Thyroid gland (tissue), 4 donors: ENCODE data around the gene TRANK1. TPM values are rescaled to one million over a fixed set of nuclear protein-coding genes. Genes with fewer than 3 reads are reported as not detected.

Experiments
- DNase-seq, 2 donors: peaks; one replicate each; pipeline ENCODE4 v3.0.0-alpha.2; 2019
- H3K27ac ChIP-seq, 3 donors: fragments of 200-600 bp; sonication (generic); 1 replicate in 2 of 3; 2 replicates in 1 of 3; pipeline ENCODE4 v1.5.1; 2016 to 2019; ENCODE audit warnings: mild to moderate bottlenecking in 1 of 3, moderate library complexity in 1 of 3
- H3K27me3 ChIP-seq: fragments of 200-600 bp; sonication (generic); one replicate; pipeline ENCODE4 v1.5.1; 2019
- H3K36me3 ChIP-seq, 2 donors: fragments of 200-600 bp; sonication (generic); one replicate each; pipeline ENCODE4 v1.5.1; 2016 to 2019
- H3K4me1 ChIP-seq, 2 donors: fragments of 200-600 bp; sonication (generic); one replicate each; pipeline ENCODE4 v1.5.1; 2017 to 2019
- H3K4me3 ChIP-seq, 3 donors: fragments of 200-600 bp; sonication (generic); replicated peaks in 1 of 3; 1 replicate in 2 of 3; 2 replicates in 1 of 3; pipeline ENCODE4 v1.5.1; 2016; ENCODE audit warnings: mild to moderate bottlenecking in 1 of 3
- H3K9me3 ChIP-seq: fragments of 200-600 bp; sonication (generic); one replicate; pipeline ENCODE4 v1.5.1; 2017
- POLR2A ChIP-seq, 2 donors: fragments of 450-650 bp; IDR thresholded peaks; one replicate each; pipeline ENCODE4 v1.6.1; 2017; ENCODE audit warnings: antibody characterized with exemption in 2 of 2, mild to moderate bottlenecking in 2 of 2, moderate library complexity in 1 of 2
- WGBS, 2 donors: methylation state at CpG; one replicate each; pipeline ENCODE4 v1.1.5; 2017; 5-methylcytosine and 5-hydroxymethylcytosine counted together
- intact Hi-C: fragments of 100-400 bp; cut with DNase I; formaldehyde crosslinking; loops from one replicate; pipeline ENCODE4 v1.15.1; 2023
- total RNA-seq, 4 donors: library from RNA; depleted of rRNA; stranded (reverse); fragments of >200 nt; gene quantifications; one replicate each; pipeline ENCODE4 v1.2.3, GENCODE V29; 2016
- TF ChIP-seq, protein P1 (sequence below), 6 experiments: fragments of 200-600 bp in 3 of 6; fragments of 450-650 bp in 3 of 6; sonication (generic) in 3 of 6; IDR thresholded peaks; one replicate each; pipeline ENCODE4 v1.5.1; 2016 to 2019; ENCODE audit warnings: antibody characterized with exemption in 6 of 6, mild to moderate bottlenecking in 2 of 6, inconsistent platforms in 1 of 6, moderate library complexity in 1 of 6

The TRANK1 gene
- total RNA-seq, 4 donors from 2014 or later, result 11.7 to 26.3 (median 18.5) TPM

GRCh38 chr3:36837089-36837488 lies 107.8 kb downstream of the TRANK1 start:
- intact Hi-C loops, result no loop called here
- WGBS, 2 donors, result 71 to 75% methylated on average over 3 of the region's 3 CpGs

GRCh38 chr3:36833160-36833814 lies 111.6 kb downstream of the TRANK1 start:
- 40 to 69% methylated on average over 9 to 10 of the region's 10 CpGs for WGBS, 2 donors
- no peaks in the 10 kb centered on the region for H3K9me3 ChIP-seq
- peaks cover 29 to 42% of the 10 kb centered on the region in 2 donors for H3K4me1 ChIP-seq
- peak overlapping the region; percentile 8 to 56 (median 50) for H3K27ac ChIP-seq
- no peak overlapping the region for H3K4me3 ChIP-seq
- intact Hi-C loops, result no loop called here
- no peaks in the 10 kb centered on the region for H3K27me3 ChIP-seq
- TF ChIP-seq, protein P1, sequence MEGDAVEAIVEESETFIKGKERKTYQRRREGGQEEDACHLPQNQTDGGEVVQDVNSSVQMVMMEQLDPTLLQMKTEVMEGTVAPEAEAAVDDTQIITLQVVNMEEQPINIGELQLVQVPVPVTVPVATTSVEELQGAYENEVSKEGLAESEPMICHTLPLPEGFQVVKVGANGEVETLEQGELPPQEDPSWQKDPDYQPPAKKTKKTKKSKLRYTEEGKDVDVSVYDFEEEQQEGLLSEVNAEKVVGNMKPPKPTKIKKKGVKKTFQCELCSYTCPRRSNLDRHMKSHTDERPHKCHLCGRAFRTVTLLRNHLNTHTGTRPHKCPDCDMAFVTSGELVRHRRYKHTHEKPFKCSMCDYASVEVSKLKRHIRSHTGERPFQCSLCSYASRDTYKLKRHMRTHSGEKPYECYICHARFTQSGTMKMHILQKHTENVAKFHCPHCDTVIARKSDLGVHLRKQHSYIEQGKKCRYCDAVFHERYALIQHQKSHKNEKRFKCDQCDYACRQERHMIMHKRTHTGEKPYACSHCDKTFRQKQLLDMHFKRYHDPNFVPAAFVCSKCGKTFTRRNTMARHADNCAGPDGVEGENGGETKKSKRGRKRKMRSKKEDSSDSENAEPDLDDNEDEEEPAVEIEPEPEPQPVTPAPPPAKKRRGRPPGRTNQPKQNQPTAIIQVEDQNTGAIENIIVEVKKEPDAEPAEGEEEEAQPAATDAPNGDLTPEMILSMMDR (IDR thresholded peaks at IDR 0.05), result peak in 1 of 6 experiments; percentile 3
- no peak for TF ChIP-seq POLR2A (IDR thresholded peaks at IDR 0.05)
- no peaks in the 10 kb centered on the region for H3K36me3 ChIP-seq
- DNase-seq, result peak; percentile 93 to 96

More at GRCh38 chr3:36837089-36837488, 107.8 kb downstream of the TRANK1 start:
- no peak for DNase-seq
- no peak overlapping the region for H3K4me3 ChIP-seq
- H3K36me3 ChIP-seq, result peaks cover 9 to 10% of the 10 kb centered on the region in 2 donors
- TF ChIP-seq, protein P1 (IDR thresholded peaks at IDR 0.05), result no peak
- TF ChIP-seq POLR2A (IDR thresholded peaks at IDR 0.05), result no peak
- peaks cover 53 to 55% of the 10 kb centered on the region in 2 donors for H3K4me1 ChIP-seq
- no peaks in the 10 kb centered on the region for H3K9me3 ChIP-seq
- H3K27ac ChIP-seq, result peak overlapping the region in 1 of 3 donors; percentile 4
- H3K27me3 ChIP-seq, result no peaks in the 10 kb centered on the region

GRCh38 chr3:36832406-36832805 lies 112.4 kb downstream of the TRANK1 start:
- no peaks in the 10 kb centered on the region for H3K27me3 ChIP-seq
- TF ChIP-seq, protein P1 (IDR thresholded peaks at IDR 0.05), result no peak
- no peak for TF ChIP-seq POLR2A (IDR thresholded peaks at IDR 0.05)
- DNase-seq, result peak; percentile 63 to 71
- H3K9me3 ChIP-seq, result no peaks in the 10 kb centered on the region
- 43 to 46% methylated on average over 6 of the region's 6 CpGs for WGBS, 2 donors
- intact Hi-C loops, result no loop called here
- peaks cover 25 to 38% of the 10 kb centered on the region in 2 donors for H3K4me1 ChIP-seq
- peak overlapping the region; percentile 8 to 56 (median 50) for H3K27ac ChIP-seq
- H3K4me3 ChIP-seq, result no peak overlapping the region
- peaks cover 1 to 4% of the 10 kb centered on the region in 2 donors for H3K36me3 ChIP-seq

DNA sequence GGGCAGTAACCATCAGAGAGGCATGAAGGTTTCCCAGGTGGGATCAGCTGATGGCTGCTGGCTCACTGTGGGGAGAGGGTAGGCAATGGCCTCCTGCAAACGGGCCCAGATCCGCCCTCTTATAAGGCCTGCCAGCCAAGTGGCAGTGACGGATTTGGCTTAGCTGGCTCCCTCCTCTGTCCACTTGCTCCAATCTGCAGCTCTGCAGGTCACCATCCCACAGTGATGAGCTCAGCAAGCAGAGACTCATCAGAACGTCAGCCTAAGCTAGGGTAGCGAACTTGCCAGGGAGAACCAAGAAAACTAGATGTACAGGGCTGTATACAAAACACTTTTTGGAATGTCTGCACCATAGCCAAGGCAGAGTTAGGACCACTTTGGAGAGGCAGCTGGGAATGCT lies 117.7 kb downstream of the TRANK1 start:
- no peak for TF ChIP-seq POLR2A (IDR thresholded peaks at IDR 0.05)
- TF ChIP-seq, protein P1 (IDR thresholded peaks at IDR 0.05), result no peak
- intact Hi-C loops, result no loop called here
- Histone ChIP-seq H3K27me3 (no peaks in the 10 kb centered on the region), H3K9me3 (no peaks in the 10 kb centered on the region), H3K4me1 (peaks cover 0 to 2% of the 10 kb centered on the region in 2 donors), H3K4me3 (no peak overlapping the region), H3K27ac (no peak overlapping the region), H3K36me3 (peaks cover 4 to 20% of the 10 kb centered on the region in 2 donors)
- 93 to 94% methylated on average over 5 of the region's 5 CpGs for WGBS, 2 donors
- no peak for DNase-seq

GRCh38 chr3:36826240-36826639 lies 118.6 kb downstream of the TRANK1 start:
- TF ChIP-seq, protein P1 (IDR thresholded peaks at IDR 0.05), result no peak
- no peak for TF ChIP-seq POLR2A (IDR thresholded peaks at IDR 0.05)
- Histone ChIP-seq H3K27ac (no peak overlapping the region), H3K4me1 (no peaks in the 10 kb centered on the region), H3K4me3 (no peak overlapping the region), H3K27me3 (no peaks in the 10 kb centered on the region), H3K36me3 (peaks cover 4 to 20% of the 10 kb centered on the region in 2 donors), H3K9me3 (no peaks in the 10 kb centered on the region)
- DNase-seq, result no peak
- WGBS, 2 donors, result 85 to 86% methylated on average over 6 of the region's 6 CpGs
- intact Hi-C loops, result no loop called here
